ENCODE results near the gene SCFD2. TPM values are rescaled to one million over a fixed set of nuclear protein-coding genes. Genes with fewer than 3 reads are reported as not detected.

The SCFD2 gene
- polyA plus RNA-seq, 1 donor from 2014 or later, result 5.0 TPM

GRCh38 chr4:53121264-53121865, 244.5 kb downstream of the SCFD2 start:
- H3K27ac ChIP-seq (ENCODE audit: low read length), result no peak overlapping the region
- TF ChIP-seq CTCF (IDR thresholded peaks at IDR 0.05; ENCODE audit: poor library complexity, severe bottlenecking) (no peak), EZH2 (IDR thresholded peaks at IDR 0.05; ENCODE audit: borderline replicate concordance, insufficient read depth, low read length, poor library complexity, severe bottlenecking) (no peak), RAD21 (conservative IDR thresholded peaks at IDR 0.05) (no peak), EP300 (conservative IDR thresholded peaks at IDR 0.05; ENCODE audit: poor library complexity, severe bottlenecking) (no peak), SMC3 (conservative IDR thresholded peaks at IDR 0.05; ENCODE audit: poor library complexity) (no peak), REST (IDR thresholded peaks at IDR 0.05; ENCODE audit: borderline replicate concordance) (no peak), MXI1 (conservative IDR thresholded peaks at IDR 0.05; ENCODE audit: poor library complexity, severe bottlenecking) (no peak), POLR2AphosphoS5 (IDR thresholded peaks at IDR 0.05) (no peak), TAF1 (IDR thresholded peaks at IDR 0.05; ENCODE audit: low read depth) (no peak)
- H3K79me2 ChIP-seq (replicated peaks; ENCODE audit: insufficient read depth, low read length), result no peaks in the 10 kb centered on the region
- no peak overlapping the region for H2AFZ ChIP-seq (ENCODE audit: low read depth, low read length)
- H3K9ac ChIP-seq (ENCODE audit: low read length), result no peak overlapping the region
- H3K4me2 ChIP-seq (ENCODE audit: low read length), result no peak overlapping the region
- no peaks in the 10 kb centered on the region for H4K20me1 ChIP-seq (ENCODE audit: insufficient read depth)
- no peaks in the 10 kb centered on the region for H3K27me3 ChIP-seq (ENCODE audit: insufficient read depth, low read depth, low read length)
- no peaks in the 10 kb centered on the region for H3F3A ChIP-seq (ENCODE audit: insufficient read depth, low read length, poor library complexity, severe bottlenecking)
- H3K9me2 ChIP-seq (ENCODE audit: insufficient read depth, low read length), result no peaks in the 10 kb centered on the region
- no peaks in the 10 kb centered on the region for H3K36me3 ChIP-seq (ENCODE audit: insufficient read depth, low read length)
- no peaks in the 10 kb centered on the region for H3K9me3 ChIP-seq (ENCODE audit: low read length)
- H3K4me3 ChIP-seq (ENCODE audit: low read length), result no peak overlapping the region

DNA sequence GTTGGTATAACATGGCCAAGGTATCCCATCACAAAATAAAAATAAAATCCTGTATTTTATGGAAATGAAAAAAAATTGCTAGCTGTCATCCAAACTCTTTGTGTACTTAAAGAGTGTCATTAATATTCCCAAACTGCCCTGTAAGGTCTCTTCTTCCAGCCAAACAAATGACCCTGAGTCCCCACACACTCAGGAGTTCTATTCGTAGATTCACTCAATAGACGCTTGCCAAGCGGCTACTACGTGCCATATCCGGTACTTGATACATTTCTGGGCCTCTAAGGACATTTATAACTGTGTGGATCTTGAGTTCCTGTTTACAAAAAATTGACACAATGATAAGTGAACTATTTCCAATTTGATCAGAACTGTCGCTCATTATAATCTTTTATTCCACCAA, 245.1 kb downstream of the SCFD2 start:
- TF ChIP-seq POLR2AphosphoS5 (IDR thresholded peaks at IDR 0.05), result no peak
- no peak for TF ChIP-seq CTCF (IDR thresholded peaks at IDR 0.05; ENCODE audit: poor library complexity, severe bottlenecking)
- TF ChIP-seq SMC3 (conservative IDR thresholded peaks at IDR 0.05; ENCODE audit: poor library complexity), result no peak
- TF ChIP-seq RAD21 (conservative IDR thresholded peaks at IDR 0.05), result no peak
- no peak for TF ChIP-seq TAF1 (IDR thresholded peaks at IDR 0.05; ENCODE audit: low read depth)
- TF ChIP-seq EP300 (conservative IDR thresholded peaks at IDR 0.05; ENCODE audit: poor library complexity, severe bottlenecking), result no peak
- no peak for TF ChIP-seq EZH2 (IDR thresholded peaks at IDR 0.05; ENCODE audit: borderline replicate concordance, insufficient read depth, low read length, poor library complexity, severe bottlenecking)
- no peak for TF ChIP-seq REST (IDR thresholded peaks at IDR 0.05; ENCODE audit: borderline replicate concordance)
- TF ChIP-seq MXI1 (conservative IDR thresholded peaks at IDR 0.05; ENCODE audit: poor library complexity, severe bottlenecking), result no peak
- no peak overlapping the region for H3K4me2 ChIP-seq (ENCODE audit: low read length)
- no peak overlapping the region for H3K27ac ChIP-seq (ENCODE audit: low read length)
- no peaks in the 10 kb centered on the region for H3F3A ChIP-seq (ENCODE audit: insufficient read depth, low read length, poor library complexity, severe bottlenecking)
- no peak overlapping the region for H2AFZ ChIP-seq (ENCODE audit: low read depth, low read length)
- H3K9me2 ChIP-seq (ENCODE audit: insufficient read depth, low read length), result no peaks in the 10 kb centered on the region
- no peak overlapping the region for H3K9ac ChIP-seq (ENCODE audit: low read length)
- H3K36me3 ChIP-seq (ENCODE audit: insufficient read depth, low read length), result no peaks in the 10 kb centered on the region
- no peaks in the 10 kb centered on the region for H3K79me2 ChIP-seq (replicated peaks; ENCODE audit: insufficient read depth, low read length)
- no peak overlapping the region for H3K4me3 ChIP-seq (ENCODE audit: low read length)
- H3K27me3 ChIP-seq (ENCODE audit: insufficient read depth, low read depth, low read length), result no peaks in the 10 kb centered on the region
- no peaks in the 10 kb centered on the region for H4K20me1 ChIP-seq (ENCODE audit: insufficient read depth)
- H3K9me3 ChIP-seq (ENCODE audit: low read length), result no peaks in the 10 kb centered on the region
